ENCODE data around the gene MYH14.

DNA sequence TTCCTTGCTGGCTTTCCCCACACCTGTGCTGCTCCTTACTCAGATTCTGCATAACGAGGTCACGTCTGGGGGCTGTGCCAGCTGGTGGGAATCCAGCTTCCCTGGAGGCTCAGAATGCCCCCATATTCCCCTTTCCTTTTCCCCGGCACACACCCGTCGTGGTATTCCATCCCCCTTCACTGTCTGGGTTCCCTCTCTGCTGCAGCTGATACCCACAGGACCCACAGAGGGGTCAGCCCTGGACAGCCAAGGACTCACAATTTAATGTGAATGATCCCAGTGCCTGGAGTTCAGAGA, 4.2 kb upstream of the MYH14 start:
- TF ChIP-seq, protein P1, sequence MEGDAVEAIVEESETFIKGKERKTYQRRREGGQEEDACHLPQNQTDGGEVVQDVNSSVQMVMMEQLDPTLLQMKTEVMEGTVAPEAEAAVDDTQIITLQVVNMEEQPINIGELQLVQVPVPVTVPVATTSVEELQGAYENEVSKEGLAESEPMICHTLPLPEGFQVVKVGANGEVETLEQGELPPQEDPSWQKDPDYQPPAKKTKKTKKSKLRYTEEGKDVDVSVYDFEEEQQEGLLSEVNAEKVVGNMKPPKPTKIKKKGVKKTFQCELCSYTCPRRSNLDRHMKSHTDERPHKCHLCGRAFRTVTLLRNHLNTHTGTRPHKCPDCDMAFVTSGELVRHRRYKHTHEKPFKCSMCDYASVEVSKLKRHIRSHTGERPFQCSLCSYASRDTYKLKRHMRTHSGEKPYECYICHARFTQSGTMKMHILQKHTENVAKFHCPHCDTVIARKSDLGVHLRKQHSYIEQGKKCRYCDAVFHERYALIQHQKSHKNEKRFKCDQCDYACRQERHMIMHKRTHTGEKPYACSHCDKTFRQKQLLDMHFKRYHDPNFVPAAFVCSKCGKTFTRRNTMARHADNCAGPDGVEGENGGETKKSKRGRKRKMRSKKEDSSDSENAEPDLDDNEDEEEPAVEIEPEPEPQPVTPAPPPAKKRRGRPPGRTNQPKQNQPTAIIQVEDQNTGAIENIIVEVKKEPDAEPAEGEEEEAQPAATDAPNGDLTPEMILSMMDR (IDR thresholded peaks at IDR 0.05; ENCODE audit: insufficient read depth, low read depth, low read length): no peak
- no peak for TF ChIP-seq EZH2 (IDR thresholded peaks at IDR 0.05; ENCODE audit: insufficient read depth, low read length)
